SHP77 treated with DMSO at 0.1 percent for 48 hours (cell line): ENCODE results near the gene CHIC2.

Source experiments
- DNase-seq: peaks from one replicate; lab custom pipeline; 2025; lab: John Stamatoyannopoulos, UW

Gene CHIC2

DNA sequence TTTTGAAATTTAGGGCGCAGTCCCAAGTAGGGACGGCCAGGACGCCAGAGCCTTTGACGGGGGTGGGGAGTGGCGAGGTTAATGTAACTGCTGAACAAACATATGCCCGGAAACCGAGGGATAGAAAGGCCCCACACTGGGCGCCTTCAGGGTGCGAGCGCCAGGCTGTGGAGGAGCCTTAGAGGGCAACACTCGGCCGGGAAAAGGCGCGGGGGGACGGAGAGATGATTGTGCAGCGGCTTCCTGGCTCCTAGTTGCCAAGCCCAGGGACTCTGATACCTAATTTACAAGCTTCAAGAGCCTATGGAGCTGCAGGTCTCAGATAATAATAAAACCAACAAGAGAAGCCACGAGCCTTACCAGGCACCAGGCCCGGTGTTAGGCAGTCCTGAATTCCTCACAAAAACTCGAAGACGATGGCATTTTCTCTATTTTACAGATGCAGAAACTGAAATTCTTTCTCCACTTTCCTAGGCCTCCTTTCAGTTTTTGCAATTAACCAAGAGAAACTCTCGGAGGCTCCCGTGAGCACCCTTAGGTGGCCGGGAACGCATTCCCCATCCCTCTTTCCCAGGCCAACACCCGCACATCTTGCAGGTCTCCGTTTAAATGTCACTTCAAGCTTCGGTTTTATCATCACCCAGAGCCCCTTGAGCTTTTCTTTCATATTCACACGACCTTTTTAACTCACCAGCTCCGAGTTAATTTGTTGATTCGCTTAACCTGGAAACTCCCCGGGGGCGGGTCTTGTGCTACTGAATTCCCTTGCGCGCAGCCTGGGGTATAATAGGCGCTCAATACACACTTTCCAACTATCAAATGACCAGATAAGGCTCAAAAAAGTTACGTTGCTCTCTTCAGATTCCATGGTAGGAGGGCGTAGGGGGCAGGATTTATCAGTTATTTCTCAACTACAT lies 29.2 kb upstream of the CHIC2 start:
- DNase-seq: no peak

DNA sequence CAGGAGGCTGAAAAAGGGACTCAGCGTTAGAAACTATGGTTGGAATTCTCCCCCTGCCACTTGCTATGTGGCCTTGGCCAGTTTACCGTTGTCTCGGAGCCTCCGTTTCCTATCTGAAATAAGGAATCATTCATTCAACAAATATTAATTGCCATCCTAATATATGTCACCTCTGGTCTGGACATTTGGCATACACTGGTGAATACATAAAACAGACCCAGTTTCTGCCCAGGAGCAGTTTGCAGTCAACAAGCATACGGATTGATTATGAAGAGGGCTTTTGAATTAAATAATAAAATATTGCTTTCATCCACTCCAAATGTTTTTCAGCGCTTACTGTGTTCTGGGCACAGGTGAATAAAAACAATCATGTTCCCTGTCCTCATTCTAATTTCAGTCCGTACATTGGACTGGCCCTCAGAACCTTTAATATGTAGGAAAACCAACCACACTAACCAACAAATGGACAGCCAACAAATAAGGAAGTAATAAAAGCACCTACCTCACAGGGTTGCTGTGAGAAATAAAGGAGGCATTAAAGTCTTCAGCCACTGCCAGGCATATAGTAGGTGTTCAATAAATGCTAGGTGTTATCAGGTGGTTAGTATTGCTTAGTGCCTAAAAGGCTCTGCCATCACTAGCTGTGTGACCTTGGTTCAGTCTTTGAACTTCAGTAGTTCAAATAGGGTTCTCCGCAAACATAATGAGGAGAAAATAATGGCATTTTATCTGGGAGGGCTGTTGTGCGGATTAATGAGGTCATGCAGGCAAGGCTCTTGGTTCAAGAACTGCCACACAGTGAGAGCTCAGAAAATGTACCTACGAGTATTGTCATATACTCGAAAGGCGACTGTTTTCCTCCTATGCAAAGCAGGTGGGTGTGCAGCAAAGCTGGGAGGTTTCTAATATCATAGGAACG lies 28.3 kb upstream of the CHIC2 start:
- peak; percentile 67 for DNase-seq

DNA sequence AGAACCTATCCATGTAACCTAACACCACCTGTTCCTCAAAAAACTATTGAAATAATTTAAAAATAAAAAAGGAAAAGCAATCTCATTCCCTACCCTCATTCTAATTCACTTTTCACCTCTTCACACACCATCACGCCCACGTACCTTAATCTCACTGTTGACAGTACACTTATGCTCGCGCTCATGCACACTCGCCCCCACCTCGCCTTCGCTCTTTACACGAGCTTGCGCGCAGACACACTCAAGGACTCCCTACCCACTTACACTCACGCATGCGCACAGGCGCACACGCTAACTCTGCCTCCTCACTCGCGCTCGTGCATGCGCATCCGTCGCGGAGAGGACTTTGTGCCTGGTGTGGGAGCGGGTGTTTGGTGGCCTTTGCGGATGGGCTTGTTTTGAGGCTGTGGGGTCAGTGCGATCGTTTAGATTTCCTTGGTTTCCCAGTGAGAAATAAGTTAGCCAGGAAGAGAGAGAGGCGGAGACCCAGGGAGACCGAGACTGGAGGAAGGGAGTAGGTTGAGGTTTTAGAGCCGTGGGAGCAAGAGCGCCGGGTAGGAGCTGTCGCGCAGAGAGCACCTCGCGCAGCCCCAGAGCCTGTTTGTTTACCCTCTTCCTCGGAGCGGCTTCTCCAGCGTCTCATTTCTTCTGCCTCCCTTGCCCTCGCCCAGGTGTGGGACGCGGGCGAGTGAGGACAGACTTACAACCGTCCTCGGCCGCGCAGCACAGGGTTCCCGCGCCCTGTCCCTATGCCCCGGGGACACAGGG lies 27.4 kb upstream of the CHIC2 start:
- DNase-seq: peak; percentile 73

DNA sequence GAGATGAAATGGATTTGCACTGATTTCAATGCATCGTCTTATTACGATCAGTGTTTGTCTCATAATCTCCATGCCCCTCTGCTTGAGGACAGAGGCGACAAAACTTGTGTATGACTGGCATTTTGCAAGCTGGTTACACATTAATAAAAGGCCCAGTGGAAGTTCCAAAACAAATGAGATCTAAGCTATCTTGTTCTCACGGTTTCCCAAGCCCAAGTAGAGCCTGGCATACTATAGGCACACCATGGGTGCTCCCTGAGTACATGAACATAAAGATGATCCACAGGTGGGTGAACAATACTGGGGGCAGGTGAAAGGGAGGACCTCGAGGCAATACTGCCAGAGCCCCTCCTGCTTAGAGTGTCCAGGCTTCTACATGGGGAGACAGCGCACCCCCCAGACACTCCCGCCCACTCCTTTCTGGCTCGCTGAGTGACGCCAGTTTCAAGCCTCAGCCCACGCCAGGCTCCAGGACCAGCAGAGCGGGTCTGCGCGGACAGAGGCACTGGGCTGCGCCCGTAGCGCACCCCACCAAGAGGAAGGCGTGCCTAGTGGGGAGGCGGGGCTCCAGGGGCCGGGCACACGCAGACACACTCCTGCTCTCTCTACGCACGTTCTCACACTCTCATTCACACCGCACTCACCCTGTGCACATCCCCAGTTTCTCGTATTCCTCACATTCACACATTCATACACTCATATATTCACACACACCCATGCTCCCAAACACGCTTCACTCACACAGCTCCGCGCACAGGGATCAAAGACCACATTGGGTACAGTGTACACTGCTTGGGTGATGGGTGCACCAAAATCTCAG lies 26.6 kb upstream of the CHIC2 start:
- DNase-seq: no peak

DNA sequence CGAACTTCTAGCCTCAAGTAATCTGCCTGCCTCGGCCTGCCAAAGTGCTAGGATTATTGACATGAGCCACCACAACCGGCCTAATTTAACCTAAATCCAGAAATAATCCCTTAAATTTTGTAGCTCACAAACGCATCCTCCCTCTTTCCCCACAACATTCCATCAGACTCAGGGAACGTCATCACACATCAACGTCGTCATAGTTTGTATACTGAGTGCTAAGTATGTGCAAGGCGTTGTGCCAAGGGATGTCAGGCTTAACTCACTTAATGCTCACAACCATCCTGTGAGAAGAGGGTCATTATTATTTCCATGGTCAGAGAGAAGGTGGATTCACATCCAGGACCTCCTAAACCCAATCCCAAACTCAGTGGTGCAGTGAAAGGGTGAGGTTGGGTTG lies 26.0 kb upstream of the CHIC2 start:
- DNase-seq: no peak

DNA sequence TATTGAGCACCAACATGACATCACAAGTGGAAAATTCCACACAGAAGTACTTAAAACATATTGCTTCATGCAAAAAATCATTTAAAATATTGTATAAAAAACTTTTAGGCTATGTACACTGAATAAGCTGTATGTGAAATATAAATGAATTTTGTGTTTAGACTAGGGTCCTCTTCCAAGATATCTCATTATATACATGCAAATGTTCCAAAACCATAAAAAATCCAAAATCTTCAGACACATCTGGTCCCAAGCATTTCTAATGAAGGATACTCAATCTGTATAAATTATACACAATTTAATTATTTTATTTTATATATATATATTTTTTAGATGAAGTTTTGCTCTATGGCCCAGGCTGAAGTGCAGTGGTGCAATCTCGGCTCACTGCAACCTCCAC lies 25.5 kb upstream of the CHIC2 start:
- DNase-seq: no peak

DNA sequence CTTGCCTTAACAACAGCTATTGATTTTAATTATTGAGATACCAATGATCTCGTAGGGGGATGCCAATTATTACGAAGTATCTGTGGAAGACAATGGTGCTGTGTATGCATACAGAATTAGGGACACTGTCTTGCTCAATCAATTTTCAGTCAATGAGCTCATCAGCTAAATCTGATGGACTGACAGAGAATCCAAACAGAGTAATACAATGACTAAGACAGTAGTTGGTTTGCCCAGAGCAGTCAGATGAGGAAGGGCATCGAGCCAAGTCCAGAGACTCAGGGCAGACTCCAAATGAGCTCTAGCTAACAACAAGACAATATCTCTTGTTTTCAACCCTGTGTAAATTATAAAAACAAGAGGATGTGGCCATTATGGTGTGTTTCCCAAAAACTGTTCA lies 20.9 kb upstream of the CHIC2 start:
- DNase-seq: peak; percentile 61

DNA sequence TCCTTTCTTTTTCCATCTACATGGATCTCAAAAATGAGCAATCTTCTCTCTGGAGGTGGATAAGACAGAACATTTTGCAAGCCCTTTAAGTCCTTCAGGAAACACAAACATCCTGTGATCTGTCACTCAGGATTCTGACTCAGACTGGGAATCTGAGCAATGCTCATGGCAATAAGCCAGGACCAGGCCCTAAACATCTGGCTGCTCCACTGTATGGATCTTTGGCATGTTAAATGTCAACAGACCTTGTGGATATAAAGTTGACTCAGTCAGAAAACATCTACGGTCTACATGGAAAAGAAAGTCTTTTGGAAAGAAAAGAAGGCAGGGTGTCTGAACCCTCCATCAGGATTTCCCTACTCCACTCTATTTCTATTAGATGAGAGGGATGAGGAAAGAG lies 17.8 kb upstream of the CHIC2 start:
- no peak for DNase-seq

DNA sequence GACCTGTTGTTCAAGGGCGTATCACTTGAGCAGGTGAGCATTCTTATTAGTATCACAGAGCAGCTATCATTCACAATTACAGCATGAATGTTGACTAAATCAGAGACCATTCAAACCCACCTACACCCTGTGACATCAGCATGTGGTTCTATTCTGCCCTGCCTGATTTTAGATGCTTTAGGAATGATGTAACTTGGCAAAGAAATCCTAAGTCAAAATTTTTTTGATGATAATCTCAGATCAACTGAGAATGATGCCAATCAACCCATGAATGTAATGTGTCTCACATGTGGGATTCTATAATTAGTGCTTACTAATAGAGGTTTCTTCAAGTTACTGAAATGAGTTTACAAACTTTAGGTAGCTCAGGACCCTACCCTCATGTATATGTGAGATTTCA lies 13.4 kb upstream of the CHIC2 start:
- no peak for DNase-seq

DNA sequence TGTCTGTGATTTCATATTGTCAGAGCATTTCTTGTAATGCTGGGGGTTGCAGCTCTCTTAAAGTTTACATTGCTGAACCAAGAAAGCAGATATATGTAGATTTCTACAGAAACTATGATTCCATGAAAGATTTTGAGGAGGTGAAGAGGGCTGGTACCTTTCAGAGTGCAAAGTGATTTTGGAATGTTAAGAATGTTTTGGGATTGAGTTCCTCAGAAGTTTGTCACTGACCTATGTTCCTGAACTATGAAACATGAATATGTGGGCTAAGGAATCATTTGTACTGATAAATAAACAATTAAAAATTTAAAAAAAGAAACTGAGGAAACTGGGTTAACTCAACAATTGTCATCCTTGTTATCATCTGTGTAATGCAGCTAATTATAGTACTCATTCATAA lies 12.3 kb upstream of the CHIC2 start:
- DNase-seq: no peak

DNA sequence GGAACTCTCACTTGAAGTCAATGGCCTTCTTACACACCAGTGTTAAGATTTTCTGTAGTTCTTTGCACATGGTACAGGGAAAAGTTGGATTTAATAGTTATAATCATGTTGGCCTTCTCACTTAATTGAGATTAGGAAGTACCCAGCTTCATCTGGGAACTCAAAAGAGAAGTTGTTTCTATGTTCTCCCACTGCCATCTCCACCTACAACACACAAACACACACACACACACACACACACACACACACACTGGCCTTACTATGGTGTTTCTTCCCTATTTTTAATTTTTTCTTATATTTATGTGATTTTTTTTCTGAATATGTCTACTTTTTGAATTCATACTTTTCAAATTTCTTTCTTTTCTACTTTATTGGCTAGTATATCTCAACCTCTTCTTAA lies 10.0 kb upstream of the CHIC2 start:
- no peak for DNase-seq

DNA sequence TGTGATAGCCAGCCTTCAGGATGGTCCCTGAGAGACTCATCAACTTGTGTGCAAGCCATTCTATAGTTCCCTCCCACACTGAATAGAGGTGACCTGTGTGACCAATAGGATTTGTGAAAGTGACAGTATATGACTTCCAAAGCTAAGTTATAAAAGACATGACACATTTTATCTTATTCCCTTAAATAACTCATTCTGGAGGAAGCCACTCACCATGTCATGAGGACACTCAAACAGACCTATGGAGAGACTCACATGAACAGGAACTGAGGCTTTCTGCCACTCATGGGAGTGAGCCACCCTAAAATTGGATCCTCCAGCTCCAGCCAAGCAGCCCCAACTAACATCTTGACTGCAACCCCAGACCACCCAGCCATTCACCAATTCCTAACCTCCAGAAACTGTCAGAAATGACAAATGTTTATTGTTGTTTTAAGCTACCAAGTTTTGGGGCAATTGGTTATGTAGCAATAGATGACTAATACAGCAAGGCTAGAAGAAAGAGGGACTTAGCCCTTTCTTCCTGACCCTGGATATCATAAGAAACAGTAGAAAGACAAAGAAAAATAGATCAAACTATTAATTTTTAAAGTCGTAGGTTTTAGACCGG lies 9.0 kb upstream of the CHIC2 start:
- DNase-seq: no peak

DNA sequence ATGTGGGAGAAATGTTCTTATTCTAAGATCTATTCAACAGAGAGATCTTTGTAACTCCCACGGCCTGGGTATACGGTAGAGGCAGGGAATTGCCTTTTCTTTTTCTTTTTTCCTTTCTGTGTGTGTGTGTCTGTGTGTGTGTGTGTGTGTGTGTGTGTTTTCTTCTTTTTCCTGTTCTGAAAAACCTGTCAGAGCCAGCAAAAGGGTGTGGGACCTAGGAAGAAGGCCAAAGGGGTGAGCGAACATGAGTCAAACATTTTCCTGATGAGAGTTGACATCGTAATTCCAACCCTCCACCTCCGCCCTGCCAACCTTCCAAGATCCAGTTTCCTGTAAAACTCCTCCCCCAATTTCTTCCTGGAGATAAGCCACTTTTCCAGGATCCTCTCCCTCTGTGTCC lies 2.8 kb upstream of the CHIC2 start:
- DNase-seq: no peak

DNA sequence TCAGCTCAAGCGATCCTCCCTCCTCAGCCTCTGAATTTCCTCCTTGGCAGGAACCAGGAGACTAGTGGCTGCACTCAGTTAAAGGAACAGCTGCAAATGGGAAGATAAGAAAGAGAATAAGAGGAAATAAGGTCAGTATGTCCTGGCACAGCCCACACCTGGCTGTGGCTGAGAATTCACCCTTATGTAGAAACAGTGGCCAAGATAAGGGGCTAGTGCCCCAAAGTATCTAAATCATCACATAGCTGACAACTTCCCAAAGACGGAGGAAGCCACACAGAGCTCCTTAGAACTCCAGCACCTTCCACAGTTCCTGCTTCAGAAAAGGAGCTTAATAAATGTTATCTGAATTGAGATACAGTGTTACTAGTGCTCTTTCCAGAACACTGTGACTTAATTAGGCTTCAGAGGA lies 2.3 kb upstream of the CHIC2 start:
- no peak for DNase-seq

DNA sequence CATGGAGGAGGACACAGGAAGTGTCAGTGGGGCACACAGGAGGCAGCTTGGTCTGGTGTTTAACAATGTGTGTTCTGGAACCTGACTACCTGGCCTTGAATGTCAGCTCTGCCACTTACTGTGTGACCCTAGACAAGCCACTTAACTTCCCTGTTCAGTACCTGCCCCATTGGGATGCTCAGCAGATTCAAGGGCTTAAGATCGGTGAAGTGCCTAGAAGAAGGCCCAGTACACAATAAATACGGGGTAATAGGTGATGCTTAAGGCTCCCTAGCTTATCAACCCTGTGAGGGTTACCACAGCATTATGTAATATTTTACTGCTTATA lies 1.6 kb upstream of the CHIC2 start:
- no peak for DNase-seq

DNA sequence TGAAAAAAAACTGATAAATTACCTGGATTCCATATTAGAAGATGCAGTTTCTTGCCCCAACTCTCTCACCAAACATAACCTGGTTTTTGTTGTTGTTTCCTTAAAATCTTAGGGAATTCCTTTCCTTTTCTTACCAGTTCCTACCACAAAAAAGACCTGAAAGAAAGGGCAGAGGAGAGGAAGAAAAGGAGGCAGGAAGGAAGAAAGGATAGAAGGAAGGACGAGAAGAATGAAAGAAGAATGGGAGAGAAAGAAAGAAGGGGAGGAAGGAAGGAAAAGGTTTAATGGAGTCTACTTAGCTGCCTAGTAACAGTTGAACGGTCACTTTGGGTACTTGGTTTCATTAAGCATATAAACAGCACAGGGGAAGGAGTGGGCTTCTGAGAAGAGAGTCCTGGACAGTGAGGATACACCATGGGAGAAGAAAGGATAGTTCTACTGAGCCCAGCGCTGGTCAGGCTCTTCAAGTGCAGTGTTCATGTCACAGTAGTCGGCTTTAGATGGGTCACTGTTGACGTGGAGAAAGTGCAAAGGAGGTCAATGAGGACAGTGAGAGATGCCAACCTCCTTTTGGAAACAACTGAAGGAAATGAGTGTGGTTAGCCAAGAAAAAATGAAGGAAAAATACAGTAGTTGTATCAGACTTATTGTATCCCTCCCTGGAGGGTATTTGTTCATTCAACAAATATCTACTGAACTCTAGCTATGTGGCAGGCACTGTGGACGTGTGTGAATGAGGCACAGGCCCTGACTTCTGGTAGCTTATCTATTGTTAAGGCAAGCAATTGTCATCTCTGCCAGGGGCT lies 1.1 kb upstream of the CHIC2 start:
- no peak for DNase-seq

DNA sequence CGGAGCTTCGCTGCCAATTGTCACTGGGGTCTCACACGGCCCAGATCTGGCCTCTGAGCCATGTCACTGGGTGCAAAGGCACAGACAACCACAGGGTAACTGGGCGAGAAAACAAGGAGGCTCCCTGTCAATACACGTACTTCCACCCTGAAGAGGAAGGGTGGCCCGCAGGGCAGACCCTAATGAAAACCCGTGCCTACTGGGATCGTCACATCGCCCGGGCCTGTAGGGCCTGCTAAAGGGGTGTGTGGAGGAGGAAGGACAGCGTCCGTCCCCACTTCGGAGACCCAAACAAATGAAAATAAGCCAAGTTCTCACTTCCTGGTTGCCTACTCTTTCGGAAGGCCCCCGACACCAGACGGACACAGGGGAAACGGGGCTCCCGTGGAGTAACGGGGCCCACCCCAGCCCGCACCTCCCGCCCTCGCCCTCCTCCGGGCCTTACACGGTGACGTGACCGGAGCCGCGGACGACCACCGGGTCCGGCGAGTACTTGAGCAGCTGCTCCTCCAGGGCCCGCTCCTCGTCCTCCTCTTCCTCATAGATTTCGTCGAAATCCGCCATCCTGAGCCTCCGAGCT lies 578 bp downstream of the CHIC2 start:
- no peak for DNase-seq

DNA sequence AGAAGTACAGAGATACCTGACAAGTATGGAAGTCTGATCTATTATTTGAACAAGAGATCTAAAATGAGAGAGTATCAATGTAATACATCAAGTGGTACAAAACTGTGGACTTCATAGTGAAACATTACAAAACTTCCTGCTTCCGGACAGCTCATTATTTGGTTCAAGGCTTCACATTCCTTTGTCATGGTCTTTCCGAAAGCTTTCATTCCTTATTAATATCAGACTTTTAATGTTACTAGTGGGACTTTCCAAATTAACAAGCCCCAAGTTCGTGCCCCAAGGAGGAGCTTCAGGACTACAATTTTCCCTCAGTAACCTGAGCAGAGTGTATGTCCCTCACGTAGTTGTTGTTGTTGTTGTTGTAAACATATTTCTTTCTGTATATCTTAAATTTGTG lies 1.2 kb downstream of the CHIC2 start:
- DNase-seq: no peak

DNA sequence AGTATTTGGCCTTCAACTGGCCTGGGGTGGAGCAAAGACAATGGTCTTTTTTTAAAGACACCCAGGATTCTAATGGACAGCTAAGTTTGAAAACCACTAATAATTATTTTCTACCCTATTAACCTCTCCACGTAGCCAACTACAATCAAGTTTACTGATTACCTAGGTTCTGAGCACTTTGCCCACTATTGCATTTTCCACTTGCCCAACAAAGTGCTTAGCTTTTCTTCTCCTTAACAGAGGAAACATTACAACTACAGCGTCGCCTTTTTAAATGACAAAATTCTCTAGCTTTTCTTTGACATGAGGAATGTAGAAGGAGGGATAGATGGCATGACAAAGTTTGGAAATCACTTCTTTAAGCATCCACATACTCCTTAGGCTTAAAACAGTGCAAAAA lies 2.0 kb downstream of the CHIC2 start:
- DNase-seq: no peak

DNA sequence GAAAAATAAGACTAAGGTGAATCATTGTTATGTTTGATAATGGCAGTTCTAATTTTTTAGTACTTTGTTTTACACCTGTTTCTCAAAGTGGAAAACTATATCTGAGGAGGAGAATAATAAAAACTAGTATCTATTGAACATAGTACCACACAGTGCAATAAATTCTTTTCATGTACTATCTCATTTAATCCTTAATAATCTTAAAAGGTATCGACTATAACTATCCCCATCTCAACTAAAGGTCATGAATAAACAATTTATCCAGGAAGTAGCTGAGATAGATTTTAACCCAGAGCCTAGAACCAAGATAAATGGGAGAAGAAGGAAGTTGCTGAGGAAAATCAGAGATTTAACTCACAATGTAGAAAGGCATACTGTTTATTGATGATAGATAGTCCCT lies 2.5 kb downstream of the CHIC2 start:
- no peak for DNase-seq
